ENCODE data around the gene DGKD.

DNA sequence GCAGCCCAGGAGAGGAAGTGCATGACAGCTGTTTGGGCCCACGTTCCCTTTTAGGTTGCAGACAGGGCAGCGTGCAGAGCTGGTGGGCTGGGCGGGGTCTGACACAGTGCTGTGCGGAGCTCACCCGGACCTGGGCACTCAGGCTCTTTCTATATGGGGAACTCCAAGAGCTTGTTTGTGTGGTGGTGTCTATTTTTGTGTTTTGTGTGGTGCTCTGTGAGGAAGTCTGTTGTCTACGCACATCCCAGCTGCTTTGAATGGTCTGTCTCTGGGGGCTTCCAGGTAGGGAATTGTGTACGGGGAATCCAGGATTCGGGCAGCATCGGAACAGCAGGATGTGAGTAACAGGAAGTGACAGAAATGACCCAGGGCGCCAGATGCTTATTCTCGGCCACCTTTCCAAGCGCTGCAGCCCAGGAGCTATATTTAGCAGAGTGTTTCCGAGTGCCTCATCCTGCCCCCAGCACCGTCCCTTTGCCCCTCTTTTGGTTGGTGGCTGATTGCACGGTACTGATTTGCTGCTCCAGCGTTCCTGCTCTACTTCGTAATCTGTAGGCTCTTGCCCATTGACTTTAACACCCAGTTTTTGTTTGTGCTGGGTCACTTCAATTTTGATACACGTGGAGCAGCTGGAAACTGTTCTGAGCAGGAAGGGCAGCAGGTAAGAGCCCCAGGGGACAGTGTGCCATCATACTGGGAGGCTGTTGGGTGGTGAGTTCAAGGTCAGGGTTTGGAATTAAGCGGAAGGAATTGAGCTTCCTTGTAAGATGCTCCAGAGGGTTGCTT lies 64.7 kb downstream of the DGKD start:
- TF ChIP-seq CTCF (IDR thresholded peaks at IDR 0.05) (no peak), EZH2 (IDR thresholded peaks at IDR 0.05; ENCODE audit: borderline replicate concordance, insufficient read depth, low read depth, low read length, poor library complexity, severe bottlenecking) (no peak)
